HG03097 (cell line): Measurements from ENCODE around the gene SUSD5.
"Not testable (repeated sequence)": the region's sequence is repeated elsewhere in the genome, so short reads cannot be mapped to it uniquely, and the experiment has no call there.

Experiments
- ATAC-seq: cut with Tn5 transposase; IDR thresholded peaks from one replicate; pipeline ENCODE4 v1.9.1; 2021; ENCODE audit not compliant: unreplicated experiment, low FRiP score

The SUSD5 gene

DNA sequence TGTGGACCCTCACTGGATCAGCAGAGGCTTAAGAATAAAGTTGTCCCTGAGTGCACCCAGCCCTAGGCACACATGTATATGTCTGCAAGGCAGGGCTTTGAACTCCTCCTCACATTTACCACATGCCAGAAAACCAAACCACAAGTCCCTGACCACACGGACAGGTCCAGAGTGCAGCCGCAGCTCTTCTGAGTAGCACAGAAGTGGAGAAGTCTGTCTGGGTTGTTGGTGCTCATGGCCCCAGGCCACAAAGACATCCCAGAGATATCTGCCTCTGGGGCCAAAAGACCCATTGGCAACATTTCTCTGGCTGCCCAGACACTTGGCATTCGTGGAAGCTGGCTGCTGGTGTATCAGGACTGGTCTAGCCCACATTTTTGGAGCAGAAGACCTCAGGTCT lies 17.4 kb downstream of the SUSD5 start:
- ATAC-seq: no peak

DNA sequence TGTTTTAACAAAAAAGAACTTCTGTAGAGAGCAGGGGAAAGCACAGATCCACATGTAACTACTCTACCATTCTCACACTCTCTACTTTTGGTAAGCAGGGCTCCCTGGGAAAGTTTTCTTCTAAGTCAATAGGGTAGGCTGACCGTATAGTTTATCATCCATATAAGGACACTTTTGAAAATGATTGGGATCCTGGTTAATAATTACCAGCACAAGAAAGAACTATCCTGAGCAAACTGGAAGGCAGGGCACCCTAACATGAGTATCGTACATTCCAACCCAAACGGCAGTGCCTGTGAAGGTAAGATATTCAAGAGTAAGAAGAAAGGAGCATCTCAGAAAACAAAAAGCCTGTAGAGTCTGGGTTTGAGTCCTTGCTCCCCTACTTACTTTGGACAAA lies 22.1 kb downstream of the SUSD5 start:
- ATAC-seq: no peak

DNA sequence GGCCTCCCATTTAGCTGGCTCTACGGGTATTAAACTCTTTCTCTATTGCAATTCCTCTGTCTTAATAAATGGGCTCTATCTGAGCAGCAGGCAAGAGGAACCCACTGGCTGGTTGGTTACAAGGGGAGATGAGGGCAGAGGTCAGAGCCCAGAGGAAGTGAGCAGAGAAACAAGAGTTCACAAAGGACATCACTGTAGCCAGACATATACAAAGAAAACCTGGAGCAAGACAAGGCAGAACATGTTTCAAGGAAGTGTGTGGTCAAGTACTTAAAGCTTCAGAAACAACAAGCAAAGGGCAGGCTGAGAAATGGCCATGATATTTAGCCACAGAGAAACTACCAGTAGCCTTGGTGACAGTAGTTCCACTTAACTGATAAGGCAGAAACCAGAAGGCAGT lies 24.3 kb downstream of the SUSD5 start:
- no peak for ATAC-seq

DNA sequence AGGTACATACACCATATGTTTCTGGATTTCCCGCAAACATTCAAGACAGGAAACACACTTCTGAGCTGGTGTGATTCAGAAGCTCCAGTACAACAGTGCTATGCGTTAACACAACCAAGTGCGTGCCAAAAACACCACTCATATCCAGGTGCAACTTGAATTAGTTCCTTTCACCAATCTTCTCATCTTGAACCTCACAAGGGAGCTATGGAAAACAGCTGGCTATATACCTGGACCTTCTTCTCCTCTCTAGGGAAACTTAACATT lies 31.3 kb downstream of the SUSD5 start:
- no peak for ATAC-seq

DNA sequence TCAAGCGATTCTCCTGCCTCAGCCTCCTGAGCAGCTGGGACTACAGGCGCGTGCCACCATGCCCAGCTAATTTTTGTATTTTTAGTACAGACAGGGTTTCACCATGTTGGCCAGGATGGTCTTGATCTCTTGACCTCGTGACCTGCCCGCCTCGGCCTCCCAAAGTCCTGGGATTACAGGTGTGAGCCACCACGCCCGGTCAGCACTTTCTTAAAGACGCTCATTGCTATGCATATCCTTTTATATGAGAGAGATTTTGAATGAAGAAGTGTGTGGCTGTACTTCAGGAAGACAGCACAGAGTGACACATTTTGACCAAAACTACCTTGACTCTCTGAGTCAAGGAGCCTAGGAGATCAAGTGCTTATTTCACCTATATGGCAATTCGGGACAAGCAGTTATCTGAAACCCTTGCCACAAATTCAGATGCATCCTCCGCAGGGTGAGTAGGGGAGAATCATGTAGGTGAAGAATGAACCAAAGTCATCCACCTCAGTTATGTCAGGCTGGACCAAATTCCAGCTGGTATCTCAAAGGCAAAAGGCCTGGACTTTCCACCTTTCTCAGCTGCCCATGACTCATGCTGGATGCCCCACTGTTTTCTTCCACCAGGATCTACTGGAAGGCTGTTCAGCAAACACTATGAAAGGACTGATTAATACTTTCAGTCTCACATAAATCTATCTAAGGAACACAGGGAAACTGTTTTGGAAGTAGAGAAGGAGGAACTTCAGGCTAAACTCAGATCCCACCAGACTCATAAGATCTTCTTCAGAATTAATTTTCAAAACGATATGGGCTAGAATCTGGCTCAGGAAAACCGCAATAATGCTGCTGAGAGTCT lies 31.9 kb downstream of the SUSD5 start:
- no peak for ATAC-seq

DNA sequence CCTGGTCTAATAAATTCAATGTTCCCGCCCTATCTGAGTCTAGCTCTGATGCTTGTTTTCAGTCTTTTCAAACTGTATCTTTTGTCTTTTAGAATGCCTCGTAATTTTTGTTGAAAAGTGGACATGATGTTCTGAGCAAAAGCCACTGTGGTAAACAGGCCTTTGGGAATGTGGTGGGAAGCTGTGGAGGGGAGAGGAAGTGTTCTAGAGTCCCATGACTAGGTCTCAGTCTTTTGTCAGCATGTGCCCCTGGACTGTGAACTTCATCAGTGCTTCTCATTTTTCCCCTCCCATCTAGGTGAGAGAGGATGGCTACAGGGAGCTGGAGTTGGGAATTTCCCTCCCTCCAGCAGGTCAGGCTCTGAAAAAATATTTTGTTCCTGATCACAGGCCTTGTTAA lies 33.7 kb downstream of the SUSD5 start:
- no peak for ATAC-seq

DNA sequence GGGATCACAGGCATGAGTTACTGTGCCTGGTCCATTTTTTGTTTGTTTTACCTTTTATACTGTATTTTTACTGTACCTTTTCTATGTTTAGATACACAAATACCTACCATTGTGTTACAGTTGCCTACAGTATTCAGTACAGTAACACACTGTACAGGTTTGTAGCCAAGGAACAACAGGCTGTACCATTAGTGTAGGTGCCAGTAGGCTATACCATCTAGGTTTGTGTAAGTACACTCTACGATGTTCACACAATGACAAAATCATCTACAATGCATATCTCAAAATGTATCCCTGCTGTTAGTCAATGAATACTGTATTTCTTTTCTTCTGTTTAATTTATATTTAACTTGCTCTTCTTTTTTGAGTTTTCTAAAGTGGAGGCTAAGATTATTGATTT lies 37.0 kb downstream of the SUSD5 start:
- ATAC-seq: not testable (repeated sequence)

DNA sequence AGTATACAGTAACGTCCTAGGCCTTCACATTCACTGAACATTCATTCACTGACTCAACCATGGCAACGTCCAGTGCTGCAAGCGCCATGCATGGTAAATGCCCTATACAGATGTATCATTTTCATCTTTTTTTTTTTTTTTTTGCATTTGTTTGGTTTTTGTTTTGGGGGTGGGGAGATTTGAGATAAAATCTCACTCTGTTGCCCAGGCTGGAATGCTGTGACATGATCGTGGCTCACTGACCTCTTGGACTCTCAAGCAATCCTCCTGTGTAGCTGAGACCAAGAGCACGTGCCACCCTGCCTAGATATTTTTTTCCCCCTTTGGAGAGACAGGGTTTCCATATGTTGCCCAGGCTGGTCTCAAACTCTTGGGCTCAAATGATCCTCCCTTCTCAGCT lies 37.4 kb downstream of the SUSD5 start:
- ATAC-seq: no peak

DNA sequence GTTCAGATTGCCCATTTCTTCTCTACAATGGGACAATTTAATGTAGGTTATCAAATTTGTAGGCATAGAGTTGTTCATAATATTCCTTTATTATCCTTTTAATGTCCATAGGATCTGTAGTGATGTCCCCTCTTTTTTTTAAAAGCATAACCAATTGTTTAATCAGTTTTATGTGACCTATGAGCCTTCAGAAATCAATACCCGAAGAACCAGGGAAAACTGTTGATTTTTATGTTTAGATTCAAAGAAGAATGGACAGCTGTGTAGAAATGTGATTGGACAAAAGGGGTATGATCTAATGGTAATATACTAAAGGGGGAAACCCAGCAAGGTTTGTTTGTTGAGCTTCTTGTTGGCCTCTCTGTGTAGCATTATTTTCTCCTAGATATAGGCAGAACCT lies 39.5 kb downstream of the SUSD5 start:
- ATAC-seq: no peak

DNA sequence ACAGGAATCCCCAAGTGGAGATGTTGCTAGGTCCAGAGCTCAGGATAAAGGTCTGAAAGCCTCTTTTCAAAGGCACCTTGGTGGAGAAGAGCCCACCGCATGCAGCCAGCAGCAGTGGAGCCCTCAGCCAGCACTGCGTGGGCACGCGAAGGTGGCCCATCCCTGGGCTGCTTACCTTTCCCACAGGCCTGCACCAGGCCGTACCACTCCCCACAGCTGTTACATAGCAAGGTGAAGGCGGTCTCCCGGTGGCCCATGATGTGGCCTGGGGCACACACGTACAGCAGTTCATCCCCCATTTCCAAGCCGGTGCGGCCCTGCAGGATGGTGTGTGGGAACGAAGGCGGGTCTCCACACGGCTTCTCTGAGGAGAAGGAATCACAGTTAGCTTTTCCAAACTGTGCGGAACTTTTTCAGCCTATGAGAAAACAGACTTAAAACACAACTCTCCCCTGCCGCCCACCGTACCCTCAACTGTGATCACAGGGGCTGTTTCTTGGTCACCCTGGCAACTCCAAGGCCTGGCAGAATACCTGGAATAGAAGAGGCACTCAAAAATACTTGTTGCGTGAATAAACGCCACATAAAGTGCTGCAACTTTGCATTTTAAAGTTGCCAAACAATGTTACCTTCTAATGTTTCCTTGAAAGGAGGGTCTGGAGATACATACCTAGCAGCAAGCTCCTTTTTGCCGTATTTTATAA lies 43.7 kb downstream of the SUSD5 start:
- ATAC-seq: no peak

DNA sequence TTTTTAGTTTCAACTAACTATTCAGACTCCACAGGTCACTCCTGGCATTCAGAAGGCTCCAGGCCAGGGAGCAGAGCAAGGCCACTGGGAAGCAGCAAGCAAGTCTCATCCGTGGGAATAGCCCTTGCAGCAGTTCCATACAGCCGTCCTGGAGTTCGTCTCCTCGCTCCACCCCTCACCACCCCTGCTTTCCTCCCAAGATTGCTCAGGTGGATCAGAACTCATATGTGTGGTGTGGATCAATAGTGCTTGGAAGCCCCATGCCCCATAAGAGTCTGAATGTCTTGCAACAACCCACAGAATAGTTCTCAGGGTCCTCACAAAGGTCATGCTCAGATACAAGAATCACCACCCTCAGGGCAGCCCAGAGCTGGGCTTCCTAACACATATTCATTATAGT lies 44.5 kb downstream of the SUSD5 start:
- ATAC-seq: no peak

DNA sequence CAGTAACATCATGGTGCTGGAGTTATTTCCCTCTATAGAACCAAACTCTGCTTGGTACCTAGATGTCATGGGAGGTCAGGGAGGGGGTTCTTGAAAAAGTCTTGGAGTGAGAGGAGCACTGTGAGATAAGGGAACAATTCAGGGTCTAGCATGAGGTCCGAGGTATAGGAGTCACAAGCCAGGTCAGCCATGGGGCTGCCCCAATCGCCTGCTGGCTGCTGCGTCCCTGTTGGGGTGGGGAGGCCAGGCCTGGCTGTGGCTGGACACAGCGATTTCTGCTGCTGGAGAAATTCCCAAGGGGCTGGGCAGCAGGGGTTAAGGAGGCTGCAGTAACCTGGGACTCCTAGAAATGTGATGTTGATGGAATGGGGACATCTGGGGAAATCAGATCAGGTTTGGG lies 44.9 kb downstream of the SUSD5 start:
- no peak for ATAC-seq

DNA sequence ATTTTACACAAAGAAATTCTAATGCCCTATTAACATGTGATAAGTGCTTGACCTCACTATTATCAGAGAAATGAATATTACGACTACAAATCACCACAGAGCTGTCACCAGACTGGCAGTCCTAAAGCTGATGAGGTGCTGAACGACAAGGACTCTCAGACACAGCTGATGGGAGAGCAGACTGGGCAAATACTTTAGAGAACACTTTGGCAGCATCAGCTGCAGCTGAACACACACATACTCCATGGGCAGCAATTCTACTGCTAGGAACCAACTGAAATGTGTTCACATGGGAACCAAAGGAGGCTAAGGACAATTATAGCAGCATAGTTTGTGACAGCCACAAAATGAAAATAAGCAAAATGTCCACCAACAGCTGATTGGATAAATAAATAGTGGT lies 45.5 kb downstream of the SUSD5 start:
- ATAC-seq: no peak

DNA sequence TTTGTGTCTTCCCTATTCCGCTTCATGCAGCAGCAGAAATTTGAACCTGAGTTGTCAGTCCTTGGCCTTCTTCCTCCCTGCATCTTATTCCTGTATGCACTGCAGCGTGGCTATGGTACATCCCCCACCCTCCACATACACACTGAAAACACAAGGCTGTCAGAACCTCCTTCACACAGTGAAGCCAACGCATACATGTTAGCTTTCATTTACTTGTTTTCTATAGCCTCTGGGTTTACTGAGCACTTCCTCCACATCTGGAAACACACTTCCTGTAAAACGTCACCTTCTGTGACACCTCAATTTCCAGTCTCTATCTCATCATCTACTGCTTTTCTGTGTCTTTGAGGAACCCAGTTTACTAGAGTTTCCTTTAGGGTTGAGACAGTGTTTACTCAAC lies 47.0 kb downstream of the SUSD5 start:
- no peak for ATAC-seq

DNA sequence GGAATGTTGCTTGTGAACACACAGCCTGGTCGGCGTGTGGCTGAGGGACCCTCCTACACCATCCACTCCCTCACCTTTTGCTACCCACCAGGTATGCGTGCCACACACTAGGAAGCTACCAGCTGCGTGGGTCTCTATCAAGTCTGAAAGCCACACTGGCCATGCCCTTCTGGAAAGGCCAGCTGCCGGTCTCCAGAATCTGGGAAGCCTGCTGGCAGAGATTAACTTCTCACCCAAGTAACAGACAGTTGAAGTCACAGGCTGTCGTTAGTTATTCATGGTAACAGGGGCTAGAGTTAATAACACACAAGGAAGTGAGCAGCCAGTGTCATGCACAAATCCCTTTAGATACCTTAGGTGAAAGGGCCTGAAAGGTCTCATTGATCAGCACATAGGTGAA lies 48.1 kb downstream of the SUSD5 start:
- no peak for ATAC-seq

DNA sequence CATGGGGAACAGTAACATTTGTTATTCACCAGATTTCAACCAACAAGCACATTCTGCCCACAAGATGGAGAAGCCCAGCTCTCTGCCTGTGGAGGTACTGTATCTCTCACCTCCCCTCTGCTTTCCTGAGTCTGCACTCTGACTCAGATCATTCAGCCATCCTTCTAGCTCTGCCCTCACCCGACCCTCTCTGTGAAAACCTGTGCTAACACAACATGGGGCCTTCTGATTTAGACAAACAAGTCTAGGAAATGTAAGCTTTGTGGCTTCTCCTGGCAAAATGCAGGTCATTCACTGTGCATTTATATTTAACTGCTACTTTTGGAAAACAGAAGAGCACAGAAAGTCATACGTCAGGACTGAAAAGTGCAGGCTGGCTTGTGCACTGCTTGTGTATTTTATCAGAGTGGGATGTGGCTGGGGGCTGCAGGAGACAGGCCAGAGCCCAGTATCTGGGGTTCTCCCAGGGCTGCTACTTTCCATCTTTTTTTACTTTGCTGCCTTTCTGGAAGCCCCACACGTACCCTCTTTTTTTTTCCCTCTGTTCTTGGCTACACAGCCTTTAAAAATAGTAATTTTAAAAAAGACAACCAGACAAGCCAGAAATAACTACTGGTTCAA lies 50.8 kb downstream of the SUSD5 start:
- ATAC-seq: no peak

DNA sequence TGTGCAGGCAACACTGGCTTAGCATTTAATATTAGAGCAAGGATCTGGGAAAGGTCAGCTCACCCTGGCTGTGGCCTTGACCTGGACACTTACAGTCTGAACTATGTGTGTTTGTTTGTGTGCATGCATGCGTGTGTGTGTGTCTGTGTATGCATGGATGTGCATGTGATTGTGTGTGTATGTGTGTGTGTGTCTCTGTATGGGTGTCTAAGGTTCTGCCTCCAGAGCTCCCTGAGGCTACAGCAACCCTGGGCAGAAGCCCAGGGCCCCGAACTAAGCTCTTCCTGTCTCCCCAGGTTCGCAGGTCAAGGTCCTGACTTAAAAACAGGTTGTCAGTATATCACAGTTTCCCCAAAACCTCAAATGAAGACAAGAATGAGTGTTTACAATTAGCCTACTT lies 51.3 kb downstream of the SUSD5 start:
- ATAC-seq: no peak

DNA sequence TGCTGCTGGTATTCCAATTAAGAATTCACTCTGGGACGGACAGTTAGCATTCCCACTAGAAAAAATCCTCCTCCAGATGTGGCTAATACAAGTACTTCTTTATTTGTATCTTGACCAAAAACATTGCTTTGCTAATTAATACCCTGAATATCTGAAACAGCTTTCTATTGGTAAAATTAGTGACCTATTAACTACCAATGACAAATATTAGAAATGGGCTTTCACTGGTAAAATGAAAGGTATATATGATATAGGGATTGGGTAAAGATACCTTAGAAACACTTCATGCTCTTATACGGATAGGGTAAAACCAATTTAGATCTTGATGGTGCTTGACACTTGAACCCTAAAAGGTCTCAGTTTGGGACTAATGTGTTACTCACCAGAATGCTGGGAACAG lies 52.5 kb downstream of the SUSD5 start:
- no peak for ATAC-seq

DNA sequence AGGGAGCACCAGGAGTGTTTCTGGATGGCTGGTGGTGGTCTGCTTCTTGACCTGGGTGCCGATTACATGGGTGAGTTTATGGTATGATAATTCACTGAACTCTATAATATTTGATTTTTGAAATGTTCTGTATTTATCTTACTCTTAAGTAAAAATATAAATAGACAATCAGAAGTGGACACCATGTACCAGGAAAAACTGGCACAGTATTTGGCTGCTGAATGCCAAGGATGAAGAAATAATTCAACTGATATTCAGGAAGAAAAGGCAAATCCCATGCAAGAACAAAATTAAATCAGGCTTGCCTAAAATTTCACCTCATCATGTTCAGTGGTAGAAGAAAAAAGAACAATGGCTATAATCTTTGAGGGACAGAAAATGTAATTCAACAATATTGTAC lies 53.2 kb downstream of the SUSD5 start:
- no peak for ATAC-seq

DNA sequence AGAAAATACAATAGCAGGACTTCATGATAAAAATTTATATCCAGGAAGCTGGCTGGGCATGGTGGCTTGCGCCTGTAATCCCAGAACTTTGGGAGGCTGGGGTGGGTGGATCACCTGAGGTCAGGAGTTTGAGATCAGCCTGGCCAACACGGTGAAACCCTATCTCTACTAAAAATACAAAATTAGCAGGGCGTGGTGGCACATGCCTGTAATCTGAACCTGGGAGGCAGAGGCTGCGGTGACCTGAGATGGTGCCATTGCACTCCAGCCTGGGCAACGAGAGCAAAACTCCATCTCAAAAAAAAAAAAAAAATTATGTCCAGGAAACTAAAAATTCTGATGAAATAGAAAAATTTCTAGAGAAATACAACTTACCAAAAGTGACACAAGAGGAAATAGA lies 56.0 kb downstream of the SUSD5 start:
- ATAC-seq: not testable (repeated sequence)

DNA sequence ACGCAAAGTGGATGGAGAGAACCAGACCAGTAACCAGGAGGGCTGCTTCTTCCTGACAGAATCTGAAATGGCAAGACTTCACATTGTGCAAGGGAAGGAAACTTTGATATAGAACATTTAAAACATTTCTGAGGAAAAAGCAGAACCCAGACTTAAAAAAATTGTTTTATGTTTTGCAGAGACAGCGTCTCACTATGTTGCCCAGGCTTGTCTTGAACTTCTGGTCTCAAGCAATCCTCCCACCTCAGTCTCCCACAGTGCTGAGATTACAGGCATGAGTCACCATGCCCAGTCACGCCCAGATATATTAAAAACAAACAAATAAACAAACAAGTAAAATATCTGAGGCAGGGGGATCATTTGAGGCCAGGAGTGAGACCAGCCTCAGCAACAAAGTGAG lies 58.6 kb downstream of the SUSD5 start:
- ATAC-seq: no peak

DNA sequence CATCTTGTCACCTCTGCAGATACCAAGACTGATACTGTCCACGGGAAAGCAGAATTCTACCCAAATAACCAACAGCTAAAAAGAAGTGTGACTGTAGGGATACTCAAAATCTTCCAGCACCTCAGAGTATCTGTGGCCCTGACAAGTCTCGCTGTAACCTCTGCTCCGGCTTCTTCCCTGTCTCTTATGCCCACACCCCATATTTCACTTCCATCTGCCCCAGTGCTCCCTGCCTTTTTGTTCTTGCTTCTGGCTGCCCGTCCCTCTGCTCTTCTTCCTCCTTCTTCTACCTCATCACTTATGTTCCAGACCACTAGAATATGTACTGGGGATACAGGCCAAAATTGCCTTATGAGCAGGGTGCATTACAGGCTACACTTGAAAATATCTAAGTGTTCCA lies 59.4 kb downstream of the SUSD5 start:
- ATAC-seq: no peak
